MM.1S (cell line): ENCODE data around the gene THSD7B.

Source experiments
- DNase-seq: peaks from one replicate; pipeline ENCODE4 v3.0.0-alpha.2; 2015
- H2AFZ ChIP-seq: fragments of 300-600 bp; sonication (generic); 2 replicates; pipeline ENCODE4 v1.6.0; 2016; ENCODE audit warnings: antibody characterized with exemption, low read length
- H3F3A ChIP-seq: fragments of 300-600 bp; sonication (generic); 2 replicates; pipeline ENCODE4 v1.6.1; 2016; ENCODE audit warnings: mild to moderate bottlenecking, antibody characterized with exemption, low read length, moderate library complexity, mixed read lengths; ENCODE audit not compliant: insufficient read depth
- H3K27ac ChIP-seq: fragments of 300-600 bp; sonication (generic); 2 replicates; pipeline ENCODE4 v1.5.1; 2016; ENCODE audit warnings: mild to moderate bottlenecking, low read length
- H3K27me3 ChIP-seq: fragments of 300-600 bp; sonication (generic); replicated peaks from 2 replicates; pipeline ENCODE4 v1.6.0; 2016; ENCODE audit warnings: low read length; ENCODE audit not compliant: insufficient read depth
- H3K36me3 ChIP-seq: fragments of 300-600 bp; sonication (generic); replicated peaks from 2 replicates; pipeline ENCODE4 v1.6.1; 2016; ENCODE audit warnings: mild to moderate bottlenecking, low read length, mixed read lengths; ENCODE audit not compliant: insufficient read depth
- H3K4me1 ChIP-seq: fragments of 300-600 bp; sonication (generic); 2 replicates; pipeline ENCODE4 v1.6.1; 2016; ENCODE audit warnings: low read length, mixed read lengths
- H3K4me2 ChIP-seq: fragments of 300-600 bp; sonication (generic); 2 replicates; pipeline ENCODE4 v1.6.0; 2016; ENCODE audit warnings: low read depth, low read length
- H3K4me3 ChIP-seq: fragments of 300-600 bp; sonication (generic); 2 replicates; pipeline ENCODE4 v1.5.1; 2016; ENCODE audit warnings: low read length, mixed read lengths
- H3K79me2 ChIP-seq: fragments of 300-600 bp; sonication (generic); 2 replicates; pipeline ENCODE4 v1.6.1; 2016; ENCODE audit warnings: mixed run types, low read length, mixed read lengths
- H3K9ac ChIP-seq: fragments of 300-600 bp; sonication (generic); 2 replicates; pipeline ENCODE4 v1.6.1; 2016; ENCODE audit warnings: low read length, mixed read lengths
- H3K9me2 ChIP-seq: fragments of 300-600 bp; sonication (generic); replicated peaks from 2 replicates; pipeline ENCODE4 v1.6.1; 2016; ENCODE audit warnings: mild to moderate bottlenecking, low read length, mixed read lengths; ENCODE audit not compliant: insufficient read depth
- H3K9me3 ChIP-seq: fragments of 300-600 bp; sonication (generic); replicated peaks from 2 replicates; pipeline ENCODE4 v1.6.1; 2016; ENCODE audit warnings: mild to moderate bottlenecking, low read length, mixed read lengths; ENCODE audit not compliant: insufficient read depth
- H4K20me1 ChIP-seq: fragments of 300-600 bp; sonication (generic); 2 replicates; pipeline ENCODE4 v1.6.1; 2016; ENCODE audit warnings: mild to moderate bottlenecking, low read length, moderate library complexity, mixed read lengths; ENCODE audit not compliant: insufficient read depth
- CTCF ChIP-seq: fragments of 300-600 bp; sonication (generic); IDR thresholded peaks from 2 replicates; pipeline ENCODE4 v1.5.1; 2016; ENCODE audit warnings: antibody characterized with exemption, low read length, mixed read lengths
- EZH2 ChIP-seq: fragments of 300-600 bp; sonication (generic); optimal IDR thresholded peaks from 2 replicates; pipeline ENCODE3; 2017; ENCODE audit warnings: low read depth, mild to moderate bottlenecking, antibody characterized with exemption, low read length, mixed read lengths
- EZH2phosphoT487 ChIP-seq: fragments of 300-600 bp; sonication (generic); IDR thresholded peaks from 2 replicates; pipeline ENCODE4 v1.6.1; 2018; ENCODE audit warnings: antibody characterized with exemption, low read length

The THSD7B gene

GRCh38 chr2:137251045-137251444 is 485.7 kb downstream of the THSD7B start:
- Histone ChIP-seq H4K20me1 (no peaks in the 10 kb centered on the region), H3K4me2 (no peak overlapping the region), H3K79me2 (no peaks in the 10 kb centered on the region), H3K27ac (no peak overlapping the region), H3K36me3 (no peaks in the 10 kb centered on the region), H3K9me3 (no peaks in the 10 kb centered on the region), H3K27me3 (no peaks in the 10 kb centered on the region), H3F3A (no peaks in the 10 kb centered on the region), H3K4me1 (no peaks in the 10 kb centered on the region), H3K9ac (no peak overlapping the region), H3K9me2 (no peaks in the 10 kb centered on the region), H3K4me3 (no peak overlapping the region), H2AFZ (no peak overlapping the region)
- no peak for DNase-seq
- no peak for TF ChIP-seq EZH2phosphoT487
- TF ChIP-seq CTCF, result no peak
- no peak for TF ChIP-seq EZH2

GRCh38 chr2:137252934-137253333 is 487.6 kb downstream of the THSD7B start:
- no peaks in the 10 kb centered on the region for H3K36me3 ChIP-seq
- H3K9me3 ChIP-seq, result no peaks in the 10 kb centered on the region
- H2AFZ ChIP-seq, result no peak overlapping the region
- H4K20me1 ChIP-seq, result no peaks in the 10 kb centered on the region
- no peak for DNase-seq
- H3K9me2 ChIP-seq, result no peaks in the 10 kb centered on the region
- no peaks in the 10 kb centered on the region for H3K79me2 ChIP-seq
- no peak overlapping the region for H3K4me2 ChIP-seq
- H3K4me1 ChIP-seq, result no peaks in the 10 kb centered on the region
- H3F3A ChIP-seq, result no peaks in the 10 kb centered on the region
- TF ChIP-seq EZH2 (no peak), EZH2phosphoT487 (no peak), CTCF (no peak)
- H3K27me3 ChIP-seq, result no peaks in the 10 kb centered on the region
- no peak overlapping the region for H3K9ac ChIP-seq
- H3K4me3 ChIP-seq, result no peak overlapping the region
- H3K27ac ChIP-seq, result no peak overlapping the region

- H3K4me2 ChIP-seq, result no peak overlapping the region
- no peak overlapping the region for H2AFZ ChIP-seq
- no peak overlapping the region for H3K4me3 ChIP-seq
- no peaks in the 10 kb centered on the region for H3K9me3 ChIP-seq
- no peaks in the 10 kb centered on the region for H3F3A ChIP-seq
- no peak overlapping the region for H3K9ac ChIP-seq
- no peaks in the 10 kb centered on the region for H4K20me1 ChIP-seq
- no peaks in the 10 kb centered on the region for H3K4me1 ChIP-seq
- no peaks in the 10 kb centered on the region for H3K36me3 ChIP-seq
- H3K27ac ChIP-seq, result no peak overlapping the region
- TF ChIP-seq EZH2phosphoT487 (no peak), CTCF (no peak), EZH2 (no peak)
- no peaks in the 10 kb centered on the region for H3K27me3 ChIP-seq
- no peak for DNase-seq
- H3K9me2 ChIP-seq, result no peaks in the 10 kb centered on the region
- H3K79me2 ChIP-seq, result no peaks in the 10 kb centered on the region
These were observed 488.7 kb downstream of the THSD7B start for GRCh38 chr2:137254052-137254451.

- Histone ChIP-seq H3K9ac (no peak overlapping the region), H3K4me1 (no peaks in the 10 kb centered on the region), H3K79me2 (no peaks in the 10 kb centered on the region), H3K36me3 (no peaks in the 10 kb centered on the region), H3F3A (no peaks in the 10 kb centered on the region), H3K9me3 (no peaks in the 10 kb centered on the region), H4K20me1 (no peaks in the 10 kb centered on the region), H3K27me3 (no peaks in the 10 kb centered on the region), H3K4me3 (no peak overlapping the region), H3K27ac (no peak overlapping the region), H2AFZ (no peak overlapping the region), H3K9me2 (no peaks in the 10 kb centered on the region), H3K4me2 (no peak overlapping the region)
- DNase-seq, result no peak
- TF ChIP-seq EZH2phosphoT487, result no peak
- no peak for TF ChIP-seq EZH2
- TF ChIP-seq CTCF, result no peak
These were observed 490.0 kb downstream of the THSD7B start for GRCh38 chr2:137255345-137255744.
